HG02884 (cell line): ENCODE data around the gene DNAJC5.

Experiments used
- ATAC-seq: cut with Tn5 transposase; IDR thresholded peaks from one replicate; pipeline ENCODE4 v1.9.1; 2021; ENCODE audit warnings: mild to moderate bottlenecking, moderate library complexity; ENCODE audit not compliant: unreplicated experiment

DNAJC5 gene

DNA sequence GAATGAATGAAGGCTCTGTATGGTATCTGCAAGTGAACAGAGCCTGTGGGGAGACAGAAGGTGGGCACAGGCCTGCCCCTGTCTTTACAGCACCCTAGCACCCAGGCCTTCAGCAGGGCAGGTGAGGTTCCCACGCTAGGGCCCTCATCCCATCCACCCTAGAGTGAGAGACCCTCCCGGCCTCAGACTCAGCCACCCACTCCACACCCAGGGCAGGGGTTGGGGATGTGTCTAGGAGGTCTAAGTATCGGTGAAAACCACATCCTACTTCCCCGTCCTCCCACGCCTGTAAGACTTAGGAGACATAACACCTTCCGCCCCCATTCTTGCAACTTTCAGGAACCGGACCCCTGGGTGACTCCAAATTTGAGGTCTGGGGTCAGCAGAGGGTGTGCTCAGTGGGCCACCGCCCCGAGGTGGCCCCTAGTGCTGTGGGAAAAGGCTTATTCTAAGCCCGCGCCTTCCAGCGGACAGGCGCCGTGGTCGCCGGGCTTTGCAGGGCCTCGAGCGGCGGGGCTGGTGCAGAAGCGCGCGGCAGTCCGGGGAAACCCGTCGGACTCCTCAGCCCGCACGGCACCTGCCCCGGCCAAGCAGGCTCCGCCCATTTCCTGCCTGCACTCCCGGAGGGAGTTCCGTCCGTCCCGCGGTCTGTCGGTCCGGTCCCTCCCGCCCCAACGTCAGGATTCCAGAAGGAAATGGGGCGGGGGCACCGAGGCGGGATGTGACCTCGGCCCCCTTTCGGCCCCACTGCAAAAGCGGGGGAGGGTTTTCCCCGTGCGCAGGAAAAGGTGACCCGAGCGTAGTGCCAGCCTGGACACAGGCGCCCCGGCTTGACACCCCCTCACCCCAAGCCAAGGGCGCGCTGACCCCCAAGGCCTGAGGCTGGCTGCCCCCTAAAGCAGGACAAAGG is 83.6 kb downstream of the DNAJC5 start:
- ATAC-seq = no peak

DNA sequence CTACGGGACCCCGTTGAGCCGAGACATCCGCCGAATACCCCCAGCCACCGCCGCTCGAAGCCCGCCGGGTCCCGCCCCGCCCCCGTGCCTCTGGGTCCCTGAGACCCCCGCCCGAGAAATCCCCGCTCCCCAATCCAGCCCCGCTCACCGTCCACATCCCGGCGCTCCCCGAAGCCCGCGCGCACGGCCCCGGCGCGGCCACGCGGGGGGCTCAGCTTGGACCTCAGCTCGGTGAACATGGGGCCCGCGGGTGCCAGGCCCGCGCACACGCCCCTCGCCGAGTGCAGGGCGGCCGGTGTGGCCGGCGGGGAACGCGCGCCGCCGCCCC is 84.3 kb downstream of the DNAJC5 start:
- no peak for ATAC-seq

DNA sequence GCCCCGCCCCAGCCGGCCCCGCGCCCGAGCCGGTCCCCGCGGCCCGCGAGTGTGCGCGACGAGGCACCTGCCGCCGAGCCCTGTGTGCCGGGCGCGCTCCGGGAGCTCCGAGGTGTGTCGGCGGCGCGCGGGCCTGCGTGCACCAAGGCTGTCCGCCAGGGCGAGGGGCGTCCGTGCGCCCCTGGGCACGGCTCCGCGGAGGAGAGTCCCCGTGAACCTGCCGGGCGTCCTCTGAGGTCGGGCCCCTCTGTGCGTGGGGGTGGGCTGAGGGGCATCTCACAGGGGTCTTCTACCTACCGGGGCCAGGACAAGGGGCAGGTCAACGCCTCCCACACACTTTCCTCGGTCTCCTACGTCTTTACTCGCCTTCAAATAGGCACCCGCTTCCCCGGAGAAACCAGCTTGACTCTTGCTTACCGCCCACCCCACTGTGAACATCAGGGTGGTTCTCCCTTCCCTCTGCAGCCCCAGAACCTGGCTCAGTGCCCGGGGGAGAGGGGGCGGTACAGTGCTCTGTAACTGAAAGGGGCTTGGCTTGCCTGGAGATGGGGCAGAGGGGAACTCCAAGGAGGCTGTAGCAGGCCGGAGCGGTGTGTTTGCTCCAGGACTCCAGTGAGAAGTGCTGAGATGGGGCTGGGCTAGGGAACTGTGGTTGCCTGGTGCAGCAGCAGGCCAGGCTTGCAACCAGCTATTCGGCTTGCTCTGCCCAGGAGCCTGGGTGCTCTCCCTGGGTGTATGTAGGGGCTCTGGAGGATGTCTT is 84.8 kb downstream of the DNAJC5 start, which contains the start of gene SAMD10:
Gene SAMD10, minus strand, starts transcription at position 86 of the 760 bp plus-strand sequence. CDS start 175 bp downstream, outside the sequence.
- no peak for ATAC-seq

DNA sequence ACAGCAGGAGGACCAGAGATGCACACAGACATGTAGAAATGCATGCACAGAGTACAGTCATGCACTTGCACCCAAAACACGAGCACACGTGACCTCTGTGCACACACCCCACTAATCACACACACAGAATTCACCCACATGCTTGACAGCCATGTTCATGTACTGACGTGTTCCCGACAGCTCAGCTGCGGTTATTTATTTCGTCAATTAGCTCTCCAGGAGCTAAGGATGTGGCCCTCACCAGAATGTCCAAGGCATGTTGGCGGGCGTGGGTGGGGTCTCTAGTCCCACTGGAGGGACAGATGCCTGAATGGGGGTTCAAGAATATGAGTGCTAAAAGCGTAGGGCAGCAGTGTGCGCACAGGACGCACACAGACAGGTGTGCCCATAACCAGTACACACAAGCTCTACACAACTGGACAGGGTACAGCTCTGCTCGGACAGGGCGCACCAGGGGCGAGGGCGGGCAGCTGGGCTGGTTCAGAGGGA is 85.4 kb downstream of the DNAJC5 start:
- no peak for ATAC-seq

DNA sequence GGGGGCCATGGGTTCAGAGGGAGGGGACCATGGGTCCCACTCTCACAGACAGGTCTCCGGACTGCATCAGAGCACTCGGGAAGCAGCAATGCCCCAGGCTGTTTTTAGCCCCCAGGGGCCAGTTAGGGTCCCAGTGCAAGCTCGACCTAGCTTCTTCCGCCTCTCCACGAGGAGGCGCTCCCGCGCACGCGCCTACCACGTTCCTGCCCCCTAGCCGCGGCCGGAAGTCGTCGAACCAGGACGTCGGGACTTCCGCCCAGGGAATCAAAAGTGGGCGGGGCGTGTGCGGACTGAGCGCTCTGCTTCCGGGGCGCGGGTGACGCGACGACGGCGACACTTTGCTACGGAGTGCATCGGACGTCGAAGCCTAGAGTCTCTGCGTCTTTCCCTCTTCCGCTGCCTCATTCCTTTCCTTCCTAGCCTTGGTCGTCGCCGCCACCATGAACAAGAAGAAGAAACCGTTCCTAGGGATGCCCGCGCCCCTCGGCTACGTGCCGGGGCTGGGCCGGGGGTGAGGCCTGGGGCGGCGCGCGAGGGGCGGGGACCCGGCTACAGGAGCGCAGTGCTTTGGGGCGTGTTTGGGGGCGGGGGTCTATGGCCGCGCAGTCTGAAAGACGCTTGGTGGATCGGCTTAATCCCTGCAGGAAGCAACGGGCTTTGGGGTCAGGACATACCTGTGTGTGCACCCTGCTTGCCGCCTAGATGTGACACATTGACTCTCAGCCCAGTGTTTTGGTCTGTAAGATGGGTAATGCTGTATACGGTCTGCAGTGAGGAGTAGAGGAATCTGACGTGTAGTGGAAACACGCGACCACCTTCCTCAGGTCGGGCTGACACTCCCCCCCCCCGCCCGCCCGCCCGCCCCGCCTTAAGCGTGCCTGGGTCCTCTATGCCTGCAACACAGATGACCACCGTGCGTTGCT is 86.1 kb downstream of the DNAJC5 start, which contains the start of gene PRPF6:
Gene PRPF6, plus strand, starts transcription at position 327 of the 923 bp plus-strand sequence. Its CDS starts 114 bp downstream, at position 441.
- peak; percentile 45 for ATAC-seq

DNA sequence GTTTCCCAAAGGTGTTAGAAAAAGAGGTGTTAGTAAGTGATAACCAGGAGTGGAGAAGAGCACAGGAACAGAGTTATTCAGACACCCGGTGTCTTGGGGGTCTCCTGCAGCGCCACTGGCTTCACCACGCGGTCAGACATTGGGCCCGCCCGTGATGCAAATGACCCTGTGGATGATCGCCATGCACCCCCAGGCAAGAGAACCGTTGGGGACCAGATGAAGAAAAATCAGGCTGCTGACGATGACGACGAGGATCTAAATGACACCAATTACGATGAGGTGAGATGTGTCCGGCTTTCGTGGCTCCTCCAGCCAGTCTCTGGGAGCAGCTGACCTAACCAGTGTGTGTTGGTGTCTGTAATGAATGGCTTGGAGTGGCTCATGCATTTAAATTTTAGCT is 88.0 kb downstream of the DNAJC5 start:
- no peak for ATAC-seq
